Testis (tissue), 3 donors: Measurements from ENCODE around the gene RLBP1. TPM values are rescaled to one million over a fixed set of nuclear protein-coding genes. Genes with fewer than 3 reads are reported as not detected.
A peak's percentile ranks its signal among the peaks of the same experiment; 100 is the strongest.

ENCODE experiments used
- DNase-seq: peaks from one replicate; pipeline ENCODE4 v3.0.0-alpha.2; 2019
- H3K27ac ChIP-seq, 2 donors: fragments of 200-600 bp; sonication (generic); one replicate each; pipeline ENCODE4 v1.5.1; 2019
- H3K27me3 ChIP-seq: fragments of 200-600 bp; sonication (generic); one replicate; pipeline ENCODE4 v1.5.1; 2019
- H3K36me3 ChIP-seq: fragments of 200-600 bp; sonication (generic); one replicate; pipeline ENCODE4 v1.5.1; 2017; ENCODE audit warnings: low read depth; ENCODE audit errors: missing control alignments
- H3K4me1 ChIP-seq: fragments of 200-600 bp; sonication (generic); one replicate; pipeline ENCODE4 v1.5.1; 2019
- H3K4me3 ChIP-seq, 2 donors: fragments of 200-600 bp; sonication (generic); one replicate each; pipeline ENCODE4 v1.5.1; 2017 to 2019
- H3K9me3 ChIP-seq: fragments of 200-600 bp; sonication (generic); one replicate; pipeline ENCODE4 v1.5.1; 2017
- CTCF ChIP-seq, 3 experiments: fragments of 450-650 bp in 2 of 3; fragments of 200-600 bp in 1 of 3; sonication (generic) in 1 of 3; IDR thresholded peaks; one replicate each; pipeline ENCODE4 v1.5.1; 2016 to 2019; ENCODE audit warnings: antibody characterized with exemption in 3 of 3, mild to moderate bottlenecking in 2 of 3, moderate library complexity in 1 of 3
- POLR2A ChIP-seq: fragments of 450-650 bp; IDR thresholded peaks from one replicate; pipeline ENCODE4 v1.6.1; 2017; ENCODE audit warnings: antibody characterized with exemption, mild to moderate bottlenecking, moderate library complexity
- WGBS, 2 donors: methylation state at CpG; one replicate each; pipeline ENCODE4 v1.1.5; 2018; 5-methylcytosine and 5-hydroxymethylcytosine counted together
- intact Hi-C: fragments of 100-400 bp; cut with DNase I; formaldehyde crosslinking; loops from one replicate; pipeline ENCODE4 v1.15.1; 2023; ENCODE audit warnings: low total_unique reads
- polyA plus RNA-seq: library from polyadenylated mRNA; stranded (reverse); fragments of 350-450 nt; fragmentation: Illumina TruSeq; extraction: RNeasy Lipid Tissue Mini Kit (QIAGEN cat#74804); gene quantifications from one replicate; pipeline ENCODE4 v1.2.3, GENCODE V29; 2014; ENCODE audit warnings: low read depth, low replicate concordance; ENCODE audit not compliant: insufficient read depth
- total RNA-seq, 2 donors: library from RNA; depleted of rRNA; stranded (reverse); fragments of >200 nt; gene quantifications; one replicate each; pipeline ENCODE4 v1.2.3, GENCODE V29; 2016

The RLBP1 gene
- total and polyA plus RNA-seq, 3 donors from 2014 or later, result 0.31 to 1.1 (median 0.93) TPM

- WGBS, 2 donors, result 95% methylated on average over 12 of the region's 12 CpGs
- H3K9me3 ChIP-seq, result no peaks in the 10 kb centered on the region
These were observed 36.4 kb downstream of the RLBP1 start for GRCh38 chr15:89184886-89185526.

GRCh38 chr15:89184357-89184756 lies 37.0 kb downstream of the RLBP1 start:
- 40 to 63% methylated on average over 6 of the region's 6 CpGs for WGBS, 2 donors
- no peaks in the 10 kb centered on the region for H3K9me3 ChIP-seq
- no peak for TF ChIP-seq CTCF (IDR thresholded peaks at IDR 0.05)
- TF ChIP-seq POLR2A, result no peak
- H3K27me3 ChIP-seq, result no peaks in the 10 kb centered on the region
- H3K4me1 ChIP-seq, result no peaks in the 10 kb centered on the region
- intact Hi-C loops, result no loop called here
- H3K36me3 ChIP-seq, result no peaks in the 10 kb centered on the region
- peak; percentile 36 for DNase-seq
- no peak overlapping the region for H3K4me3 ChIP-seq
- no peak overlapping the region for H3K27ac ChIP-seq

More at GRCh38 chr15:89184886-89185526, 36.4 kb downstream of the RLBP1 start:
- Histone ChIP-seq H3K36me3 (no peaks in the 10 kb centered on the region), H3K4me1 (no peaks in the 10 kb centered on the region), H3K27ac (no peak overlapping the region), H3K27me3 (no peaks in the 10 kb centered on the region), H3K4me3 (no peak overlapping the region)
- TF ChIP-seq POLR2A, result no peak
- TF ChIP-seq CTCF (IDR thresholded peaks at IDR 0.05), result no peak
- no peak for DNase-seq
- intact Hi-C loops, result no loop called here

GRCh38 chr15:89179966-89180875 lies 41.2 kb downstream of the RLBP1 start:
- Histone ChIP-seq H3K36me3 (no peaks in the 10 kb centered on the region), H3K4me1 (peaks cover 3% of the 10 kb centered on the region), H3K9me3 (no peaks in the 10 kb centered on the region), H3K27me3 (no peaks in the 10 kb centered on the region), H3K4me3 (no peak overlapping the region), H3K27ac (no peak overlapping the region)
- intact Hi-C loops, result loop anchor here (5.0 kb wide), 1 partner anchor 123 kb away; no protein-coding TSS in a partner anchor
- no peak for DNase-seq
- TF ChIP-seq CTCF (IDR thresholded peaks at IDR 0.05) (no peak), POLR2A (no peak)
- WGBS, 2 donors, result 74 to 76% methylated on average over 5 of the region's 5 CpGs

GRCh38 chr15:89178307-89178977 lies 42.9 kb downstream of the RLBP1 start:
- Histone ChIP-seq H3K4me1 (peaks cover 3% of the 10 kb centered on the region), H3K27ac (no peak overlapping the region), H3K36me3 (no peaks in the 10 kb centered on the region), H3K9me3 (no peaks in the 10 kb centered on the region), H3K4me3 (no peak overlapping the region), H3K27me3 (no peaks in the 10 kb centered on the region)
- TF ChIP-seq CTCF (IDR thresholded peaks at IDR 0.05) (no peak), POLR2A (no peak)
- intact Hi-C loops, result loop anchor here (5.0 kb wide), 1 partner anchor 121 kb away; no protein-coding TSS in a partner anchor
- WGBS, 2 donors, result 85 to 87% methylated on average over 5 to 11 of the region's 11 CpGs
- no peak for DNase-seq
